GM12878 (cell line): Measurements from ENCODE around the gene SRSF2. TPM values are rescaled to one million over a fixed set of nuclear protein-coding genes. Genes with fewer than 3 reads are reported as not detected.

Experiments
- ATAC-seq: fragments of 200-7000 bp; cut with Tn5 transposase; 3 replicates; pipeline ENCODE4 v1.9.1; 2020; ENCODE audit warnings: mild to moderate bottlenecking, moderate library complexity
- BruUV-seq: library from RNA; stranded (reverse); fragments of 400-500 nt; replicated peaks from 2 replicates; lab custom pipeline; 2021; lab: Mats Ljungman, UMichigan
- CTCF ChIA-PET: fragments of 300-600 bp; sonication (Branson Sonifier 250); formaldehyde crosslinking; extraction: SDS; loops from one replicate; lab custom pipeline; 2021; ENCODE audit warnings: inconsistent platforms; lab: Yijun Ruan, JAX
- POLR2A ChIA-PET: fragments of 350-600 bp; formaldehyde crosslinking; extraction: SDS; loops from one replicate; lab custom pipeline; 2021; ENCODE audit warnings: inconsistent platforms; lab: Charles Lee
- RAD21 ChIA-PET: fragments of 300-600 bp; sonication (Branson Sonifier 250); formaldehyde crosslinking; loops from one replicate; lab custom pipeline; 2023; ENCODE audit warnings: antibody characterized with exemption; ENCODE audit not compliant: unreplicated experiment; lab: Charles Lee
- SMC1A ChIA-PET: fragments of 300-600 bp; sonication (Branson Sonifier 250); formaldehyde crosslinking; loops from one replicate; lab custom pipeline; 2023; ENCODE audit not compliant: unreplicated experiment, uncharacterized antibody; lab: Charles Lee
- DNase-seq: peaks from one replicate; pipeline ENCODE4 v3.0.0-alpha.2; 2011; ENCODE audit warnings: low read depth, low spot score
- FAIRE-seq: peaks from 3 replicates; lab custom pipeline; 2011; peaks lifted over from hg19 to GRCh38; lab: Jason Lieb, UNC
- H2AFZ ChIP-seq: 2 replicates; pipeline ENCODE4 v1.6.0; 2011; ENCODE audit warnings: low read depth, low read length, control low read depth; ENCODE audit not compliant: control insufficient read depth
- H3K27ac ChIP-seq: 2 replicates; pipeline ENCODE4 v1.5.1; 2011; ENCODE audit warnings: control low read depth; ENCODE audit not compliant: control insufficient read depth, insufficient read depth
- H3K27me3 ChIP-seq, 2 experiments: replicated peaks in 1 of 2; 2 replicates each; pipeline versions ENCODE4 v1.6.0 to v1.6.1; 2011; ENCODE audit warnings: low read length in 1 of 2; ENCODE audit not compliant: control insufficient read depth in 2 of 2, insufficient read depth in 2 of 2
- H3K36me3 ChIP-seq, 2 experiments: 2 replicates each; pipeline ENCODE4 v1.5.1; 2011; ENCODE audit warnings: low read length in 1 of 2; ENCODE audit not compliant: control insufficient read depth in 2 of 2, insufficient read depth in 2 of 2
- H3K4me1 ChIP-seq: 2 replicates; pipeline ENCODE4 v1.6.1; 2011; ENCODE audit warnings: mild to moderate bottlenecking, low read length, moderate library complexity, mixed read lengths; ENCODE audit not compliant: control insufficient read depth, insufficient read depth
- H3K4me2 ChIP-seq: 2 replicates; pipeline ENCODE4 v1.6.0; 2011; ENCODE audit warnings: control low read depth; ENCODE audit not compliant: control insufficient read depth, insufficient read depth
- H3K4me3 ChIP-seq: fragments of 200-600 bp; sonication (generic); 2 replicates; pipeline ENCODE4 v1.5.1; 2016
- H3K79me2 ChIP-seq: 2 replicates; pipeline ENCODE4 v1.6.0; 2011; ENCODE audit warnings: low read length; ENCODE audit not compliant: control insufficient read depth, insufficient read depth
- H3K9ac ChIP-seq: 2 replicates; pipeline ENCODE4 v1.8.0; 2011; ENCODE audit warnings: low read length, control low read depth, mixed read lengths; ENCODE audit not compliant: control insufficient read depth, insufficient read depth
- H3K9me3 ChIP-seq: replicated peaks from 3 replicates; pipeline ENCODE4 v1.5.1; 2011; ENCODE audit warnings: mild to moderate bottlenecking, low read length; ENCODE audit not compliant: control insufficient read depth, insufficient read depth
- H4K20me1 ChIP-seq: 2 replicates; pipeline ENCODE4 v1.6.0; 2011; ENCODE audit not compliant: control insufficient read depth, insufficient read depth
- CBFB ChIP-seq: IDR thresholded peaks from 2 replicates; pipeline ENCODE4 v1.6.1; 2016; ENCODE audit warnings: antibody characterized with exemption, low read depth
- CEBPB ChIP-seq, 2 experiments: fragments of 150-350 bp in 1 of 2; IDR thresholded peaks; 2 replicates each; pipeline ENCODE4 v1.6.1; 2012 to 2014; ENCODE audit warnings: low read depth in 2 of 2, low read length in 2 of 2, borderline replicate concordance in 1 of 2, inconsistent platforms in 1 of 2
- CHD4 ChIP-seq: fragments of 200-600 bp; sonication (generic); IDR thresholded peaks from 2 replicates; pipeline ENCODE4 v1.6.1; 2016; ENCODE audit warnings: mild to moderate bottlenecking
- ESRRA ChIP-seq: IDR thresholded peaks from 2 replicates; pipeline ENCODE4 v1.6.1; 2012; ENCODE audit warnings: mild to moderate bottlenecking, low read length, improper control_type of control experiment
- FOXM1 ChIP-seq: IDR thresholded peaks from 2 replicates; pipeline ENCODE4 v1.6.1; 2012; ENCODE audit warnings: low read depth, mild to moderate bottlenecking, inconsistent platforms, low read length, moderate library complexity
- IKZF1 ChIP-seq: fragments of 450-650 bp; conservative IDR thresholded peaks from 2 replicates; pipeline ENCODE4 v1.6.1; 2017; ENCODE audit warnings: antibody characterized with exemption, mild to moderate bottlenecking
- NFYB ChIP-seq: IDR thresholded peaks from 2 replicates; pipeline ENCODE4 v1.6.1; 2011; ENCODE audit warnings: low read depth, mild to moderate bottlenecking, low read length, improper control_type of control experiment, moderate library complexity; ENCODE audit not compliant: insufficient read depth
- RELA ChIP-seq: fragments of 450-650 bp; IDR thresholded peaks from 2 replicates; pipeline ENCODE4 v1.8.0; 2014; ENCODE audit warnings: borderline replicate concordance; ENCODE audit not compliant: partially characterized antibody
- SMAD1 ChIP-seq: fragments of 450-650 bp; IDR thresholded peaks from 2 replicates; pipeline ENCODE4 v1.6.1; 2018; ENCODE audit warnings: mild to moderate bottlenecking, low read depth; ENCODE audit not compliant: partially characterized antibody
- WGBS: methylation state at CpG from one replicate; pipeline ENCODE4 v1.1.6; 2016; ENCODE audit warnings: low lambda C conversion rate; ENCODE audit not compliant: insufficient replicate concordance, insufficient coverage; ENCODE audit errors: missing lambda C conversion rate; 5-methylcytosine and 5-hydroxymethylcytosine counted together
- in situ Hi-C: fragments of 300-500 bp; cut with MboI; formaldehyde crosslinking; loops from 9 replicates; pipeline ENCODE4 v1.14.3; 2018; ENCODE audit warnings: mixed read lengths
- intact Hi-C: fragments of 100-400 bp; cut with micrococcal nuclease; formaldehyde crosslinking; loops from one replicate; pipeline ENCODE4 v1.14.2; 2022; ENCODE audit not compliant: unreplicated experiment
- polyA plus RNA-seq, 11 experiments: library from polyadenylated mRNA; depleted of rRNA in 4 of 11; unstranded in 6 of 11; stranded (reverse) in 5 of 11; fragments of >200 nt; fragmentation: Nextera tagmentation in 4 of 11; fragmentation: Illumina TruSeq in 1 of 11; extraction: Ambion mirVana in 4 of 11; extraction: Trizol in 1 of 11; gene quantifications; 1 replicate in 1 of 11; 2 replicates in 10 of 11; pipeline versions ENCODE4 v1.2.1 to v1.2.3, GENCODE V29; 2011 to 2016; ENCODE audit warnings: inconsistent platforms in 2 of 11, missing spikeins in 2 of 11, low read depth in 1 of 11
- total RNA-seq, 4 experiments: library from RNA; depleted of rRNA in 3 of 4; stranded (reverse); fragments of >200 nt in 3 of 4; fragmentation: Illumina TruSeq in 1 of 4; extraction: Trizol in 1 of 4; gene quantifications; 2 replicates each; pipeline versions ENCODE4 v1.2.1 to v1.2.3, GENCODE V29; 2013 to 2021
- TF ChIP-seq, protein P1 (sequence below): fragments of 450-650 bp; IDR thresholded peaks from 2 replicates; pipeline ENCODE4 v1.6.1; 2017; ENCODE audit warnings: mild to moderate bottlenecking, moderate library complexity
- TF ChIP-seq, protein P2 (sequence below): fragments of 450-650 bp; IDR thresholded peaks from 2 replicates; pipeline ENCODE4 v1.6.1; 2014; ENCODE audit warnings: mild to moderate bottlenecking
- TF ChIP-seq, protein P3 (sequence below): fragments of 450-650 bp; IDR thresholded peaks from 2 replicates; pipeline ENCODE4 v1.6.1; 2018; ENCODE audit warnings: borderline replicate concordance, mild to moderate bottlenecking; ENCODE audit not compliant: partially characterized antibody

Gene SRSF2
- total and polyA plus RNA-seq, 10 of the 15 experiments (the other 5 are each of a cell fraction or from before 2014, with no cell fraction given): 225 to 795 (median 410) TPM

DNA sequence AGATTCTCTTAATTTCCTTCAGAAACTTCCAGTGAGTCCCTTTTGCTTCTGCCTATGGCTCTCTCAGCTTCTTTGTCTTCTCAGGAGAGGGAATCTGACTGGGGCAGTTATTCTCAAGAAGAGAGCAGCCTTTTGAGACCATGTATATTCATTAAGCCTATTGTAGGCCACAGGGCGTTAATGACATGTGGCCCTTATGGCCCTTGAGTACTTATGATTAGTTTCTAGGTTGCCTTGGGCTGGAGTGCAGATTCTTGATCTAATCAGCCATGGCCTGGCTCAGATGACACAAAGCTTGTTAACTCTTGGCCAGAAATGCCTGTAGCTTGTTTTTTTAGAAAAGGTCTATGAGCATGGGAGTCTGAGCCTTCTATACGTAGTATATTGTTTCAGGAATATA is 18.2 kb upstream of the SRSF2 start:
- no peak for FAIRE-seq
- H3K9ac ChIP-seq: no peak overlapping the region
- RAD21 ChIA-PET: no interaction called here
- SMC1A ChIA-PET: interaction anchor here (0.8 kb wide), 1 partner anchor 17 kb away, joined by 3 read pairs; no protein-coding TSS in a partner anchor
- H3K36me3 ChIP-seq: peaks cover 0 to 13% of the 10 kb centered on the region in 2 experiments; a peak in 2 of 4 replicates
- no TSS peak for BruUV-seq
- no peak overlapping the region for H3K27ac ChIP-seq
- no peaks in the 10 kb centered on the region for H3K9me3 ChIP-seq
- no peaks in the 10 kb centered on the region for H3K79me2 ChIP-seq
- 97% methylated on average over 2 of the region's 2 CpGs for WGBS
- H3K4me2 ChIP-seq: no peak overlapping the region
- TF ChIP-seq, protein P1, sequence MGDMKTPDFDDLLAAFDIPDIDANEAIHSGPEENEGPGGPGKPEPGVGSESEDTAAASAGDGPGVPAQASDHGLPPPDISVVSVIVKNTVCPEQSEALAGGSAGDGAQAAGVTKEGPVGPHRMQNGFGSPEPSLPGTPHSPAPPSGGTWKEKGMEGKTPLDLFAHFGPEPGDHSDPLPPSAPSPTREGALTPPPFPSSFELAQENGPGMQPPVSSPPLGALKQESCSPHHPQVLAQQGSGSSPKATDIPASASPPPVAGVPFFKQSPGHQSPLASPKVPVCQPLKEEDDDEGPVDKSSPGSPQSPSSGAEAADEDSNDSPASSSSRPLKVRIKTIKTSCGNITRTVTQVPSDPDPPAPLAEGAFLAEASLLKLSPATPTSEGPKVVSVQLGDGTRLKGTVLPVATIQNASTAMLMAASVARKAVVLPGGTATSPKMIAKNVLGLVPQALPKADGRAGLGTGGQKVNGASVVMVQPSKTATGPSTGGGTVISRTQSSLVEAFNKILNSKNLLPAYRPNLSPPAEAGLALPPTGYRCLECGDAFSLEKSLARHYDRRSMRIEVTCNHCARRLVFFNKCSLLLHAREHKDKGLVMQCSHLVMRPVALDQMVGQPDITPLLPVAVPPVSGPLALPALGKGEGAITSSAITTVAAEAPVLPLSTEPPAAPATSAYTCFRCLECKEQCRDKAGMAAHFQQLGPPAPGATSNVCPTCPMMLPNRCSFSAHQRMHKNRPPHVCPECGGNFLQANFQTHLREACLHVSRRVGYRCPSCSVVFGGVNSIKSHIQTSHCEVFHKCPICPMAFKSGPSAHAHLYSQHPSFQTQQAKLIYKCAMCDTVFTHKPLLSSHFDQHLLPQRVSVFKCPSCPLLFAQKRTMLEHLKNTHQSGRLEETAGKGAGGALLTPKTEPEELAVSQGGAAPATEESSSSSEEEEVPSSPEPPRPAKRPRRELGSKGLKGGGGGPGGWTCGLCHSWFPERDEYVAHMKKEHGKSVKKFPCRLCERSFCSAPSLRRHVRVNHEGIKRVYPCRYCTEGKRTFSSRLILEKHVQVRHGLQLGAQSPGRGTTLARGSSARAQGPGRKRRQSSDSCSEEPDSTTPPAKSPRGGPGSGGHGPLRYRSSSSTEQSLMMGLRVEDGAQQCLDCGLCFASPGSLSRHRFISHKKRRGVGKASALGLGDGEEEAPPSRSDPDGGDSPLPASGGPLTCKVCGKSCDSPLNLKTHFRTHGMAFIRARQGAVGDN: no peak
- TF ChIP-seq RELA (no peak), FOXM1 (no peak), CBFB (no peak), IKZF1 (no peak), SMAD1 (no peak), NFYB (no peak), CEBPB (IDR thresholded peaks at IDR 0.05; ENCODE audit: borderline replicate concordance in 1 of 2, low read depth in 2 of 2, low read length in 2 of 2) (no peak), ESRRA (no peak), CHD4 (no peak)
- TF ChIP-seq, protein P2, sequence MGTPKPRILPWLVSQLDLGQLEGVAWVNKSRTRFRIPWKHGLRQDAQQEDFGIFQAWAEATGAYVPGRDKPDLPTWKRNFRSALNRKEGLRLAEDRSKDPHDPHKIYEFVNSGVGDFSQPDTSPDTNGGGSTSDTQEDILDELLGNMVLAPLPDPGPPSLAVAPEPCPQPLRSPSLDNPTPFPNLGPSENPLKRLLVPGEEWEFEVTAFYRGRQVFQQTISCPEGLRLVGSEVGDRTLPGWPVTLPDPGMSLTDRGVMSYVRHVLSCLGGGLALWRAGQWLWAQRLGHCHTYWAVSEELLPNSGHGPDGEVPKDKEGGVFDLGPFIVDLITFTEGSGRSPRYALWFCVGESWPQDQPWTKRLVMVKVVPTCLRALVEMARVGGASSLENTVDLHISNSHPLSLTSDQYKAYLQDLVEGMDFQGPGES: no peak
- TF ChIP-seq, protein P3, sequence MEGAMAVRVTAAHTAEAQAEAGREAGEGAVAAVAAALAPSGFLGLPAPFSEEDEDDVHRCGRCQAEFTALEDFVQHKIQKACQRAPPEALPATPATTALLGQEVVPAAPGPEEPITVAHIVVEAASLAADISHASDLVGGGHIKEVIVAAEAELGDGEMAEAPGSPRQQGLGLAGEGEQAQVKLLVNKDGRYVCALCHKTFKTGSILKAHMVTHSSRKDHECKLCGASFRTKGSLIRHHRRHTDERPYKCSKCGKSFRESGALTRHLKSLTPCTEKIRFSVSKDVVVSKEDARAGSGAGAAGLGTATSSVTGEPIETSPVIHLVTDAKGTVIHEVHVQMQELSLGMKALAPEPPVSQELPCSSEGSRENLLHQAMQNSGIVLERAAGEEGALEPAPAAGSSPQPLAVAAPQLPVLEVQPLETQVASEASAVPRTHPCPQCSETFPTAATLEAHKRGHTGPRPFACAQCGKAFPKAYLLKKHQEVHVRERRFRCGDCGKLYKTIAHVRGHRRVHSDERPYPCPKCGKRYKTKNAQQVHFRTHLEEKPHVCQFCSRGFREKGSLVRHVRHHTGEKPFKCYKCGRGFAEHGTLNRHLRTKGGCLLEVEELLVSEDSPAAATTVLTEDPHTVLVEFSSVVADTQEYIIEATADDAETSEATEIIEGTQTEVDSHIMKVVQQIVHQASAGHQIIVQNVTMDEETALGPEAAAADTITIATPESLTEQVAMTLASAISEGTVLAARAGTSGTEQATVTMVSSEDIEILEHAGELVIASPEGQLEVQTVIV: no peak
- no peak overlapping the region for H2AFZ ChIP-seq
- CTCF ChIA-PET: interaction anchor here (0.6 to 0.9 kb wide), 2 partner anchors 17 to 134 kb away, joined by 3 to 4 read pairs; partner anchors contain the start of gene MFSD11
- H3K4me3 ChIP-seq: no peak overlapping the region
- H4K20me1 ChIP-seq: no peaks in the 10 kb centered on the region
- no peaks in the 10 kb centered on the region; the same call in 1 of the 2 replicates for H3K4me1 ChIP-seq
- DNase-seq: no peak
- POLR2A ChIA-PET: no interaction called here
- intact Hi-C loops (no loop called here), in situ Hi-C loops (no loop called here)
- no peak for ATAC-seq
- no peaks in the 10 kb centered on the region for H3K27me3 ChIP-seq
